Renal cortex interstitium (tissue), 11 donors: ENCODE data around the gene CARMIL1. TPM values are rescaled to one million over a fixed set of nuclear protein-coding genes. Genes with fewer than 3 reads are reported as not detected.

Experiments used
- DNase-seq, 11 donors: peaks; one replicate each; pipeline ENCODE4 v3.0.0-alpha.2; 2013; ENCODE audit warnings: low read depth in 9 of 11, low spot score in 4 of 11; ENCODE audit errors: extremely low read depth in 1 of 11
- polyA plus RNA-seq, 3 donors: library from polyadenylated mRNA; unstranded; fragments of 120-200 nt; gene quantifications; one replicate each; pipeline ENCODE4 v1.2.1, GENCODE V29; 2013; ENCODE audit not compliant: insufficient read length in 3 of 3

CARMIL1 gene
- polyA plus RNA-seq, 3 donors: 87.1 to 120 (median 120) TPM

DNA sequence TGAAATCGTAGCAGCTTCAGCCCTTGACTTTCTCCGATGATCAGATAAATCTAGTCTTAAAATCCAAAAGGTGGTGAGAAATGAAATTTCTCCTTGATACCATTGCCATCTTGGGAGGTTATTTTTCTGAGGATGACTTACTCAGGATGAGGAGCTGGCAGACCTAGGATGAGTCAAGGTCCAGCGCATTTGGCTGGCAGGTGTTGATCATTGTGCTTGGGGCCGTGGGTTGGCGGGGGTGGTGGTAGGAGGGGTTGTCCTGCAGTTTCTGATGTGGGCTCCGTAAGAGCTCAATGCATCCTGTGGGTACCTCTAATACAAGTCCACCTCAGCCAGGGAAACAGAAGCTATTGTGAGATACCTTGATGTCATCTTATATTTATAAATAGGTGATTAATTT is 224.5 kb downstream of the CARMIL1 start:
- DNase-seq: no peak

DNA sequence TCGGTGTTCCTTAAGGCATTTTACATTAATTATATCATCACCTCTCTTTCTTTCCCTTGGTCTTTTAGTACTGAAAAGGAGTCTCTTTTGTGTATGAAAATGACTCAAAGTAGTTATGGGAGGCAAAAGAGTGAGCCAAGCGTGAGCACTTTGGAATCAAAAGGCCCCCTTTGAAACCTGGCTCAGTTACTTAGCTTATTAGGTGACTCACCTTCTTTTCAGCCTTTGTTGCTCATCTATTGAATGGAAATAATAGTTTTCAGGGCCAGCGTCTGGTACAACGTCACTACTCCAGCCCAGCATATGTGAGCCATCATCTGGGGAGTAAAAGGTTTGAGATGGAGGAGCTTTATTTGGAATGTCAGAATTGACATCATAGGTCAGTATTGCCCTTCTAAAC is 225.5 kb downstream of the CARMIL1 start:
- no peak for DNase-seq

DNA sequence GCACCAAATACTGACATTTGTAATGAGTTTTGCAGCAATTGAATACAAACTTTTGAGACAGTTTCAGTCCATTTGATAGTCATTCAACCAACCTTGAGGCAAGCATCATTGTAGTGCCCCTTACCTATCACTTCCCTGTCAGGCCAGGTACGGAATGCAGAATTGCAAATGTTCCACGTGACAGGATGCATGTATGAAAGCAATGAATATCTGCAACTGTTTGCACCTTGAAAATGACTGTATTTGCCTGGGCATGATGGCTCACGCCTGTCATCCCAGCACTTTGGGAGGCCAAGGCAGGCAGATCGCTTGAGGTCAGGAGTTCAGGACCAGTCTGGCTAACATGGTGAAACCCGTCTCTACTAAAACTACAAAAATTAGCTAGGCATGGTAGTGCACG is 226.8 kb downstream of the CARMIL1 start:
- DNase-seq: no peak

GRCh38 chr6:25508051-25508450 is 228.9 kb downstream of the CARMIL1 start:
- no peak for DNase-seq

DNA sequence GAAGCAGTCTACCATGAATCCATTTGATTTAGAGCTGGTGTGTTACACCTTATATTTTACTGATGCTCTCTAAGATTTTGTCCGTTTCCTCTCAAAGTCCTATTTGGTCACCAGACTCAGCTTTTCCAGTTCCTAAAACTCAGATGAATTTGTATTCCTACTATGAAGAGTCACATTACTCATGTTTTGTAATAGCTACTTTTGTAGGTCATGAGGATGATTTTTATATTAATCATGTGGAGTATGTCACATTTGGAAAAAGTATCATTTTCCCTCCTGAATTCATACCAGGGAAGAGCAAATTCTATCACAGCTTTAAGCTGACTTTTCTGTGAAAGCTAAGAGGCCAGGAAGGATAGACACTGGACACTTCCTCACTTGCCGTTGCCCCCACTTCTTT is 232.2 kb downstream of the CARMIL1 start:
- no peak for DNase-seq

GRCh38 chr6:25512560-25512959 is 233.4 kb downstream of the CARMIL1 start:
- DNase-seq: no peak

- no peak for DNase-seq
Observed at GRCh38 chr6:25519856-25520255, 240.7 kb downstream of the CARMIL1 start.

- no peak for DNase-seq
Observed at GRCh38 chr6:25524542-25524941, 245.4 kb downstream of the CARMIL1 start.

DNA sequence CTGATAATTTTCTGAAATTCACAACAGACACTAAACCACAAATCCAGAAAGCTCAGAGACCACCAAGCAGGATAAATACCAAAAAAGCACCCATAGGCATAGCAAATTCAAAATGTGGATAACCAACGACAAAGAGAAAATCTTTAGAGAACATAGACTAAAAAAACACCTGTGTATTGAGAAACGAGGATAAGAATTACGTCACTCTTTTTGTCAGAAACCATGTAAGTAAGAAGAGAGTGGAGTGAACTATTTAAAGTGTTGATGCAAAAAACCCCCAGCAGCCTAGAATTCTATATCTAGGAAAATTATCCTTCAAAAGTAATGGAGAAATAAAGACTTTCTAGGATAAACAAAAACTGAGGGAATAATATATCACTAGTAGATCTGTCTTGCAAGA is 245.9 kb downstream of the CARMIL1 start:
- DNase-seq: no peak

- DNase-seq: no peak
Observed at GRCh38 chr6:25534942-25535631, 255.9 kb downstream of the CARMIL1 start.

- no peak for DNase-seq
Observed at GRCh38 chr6:25535632-25536225, 256.6 kb downstream of the CARMIL1 start.

- DNase-seq: no peak
Observed at GRCh38 chr6:25536781-25537180, 257.6 kb downstream of the CARMIL1 start.

- no peak for DNase-seq
Observed at GRCh38 chr6:25537349-25538018, 258.3 kb downstream of the CARMIL1 start.

DNA sequence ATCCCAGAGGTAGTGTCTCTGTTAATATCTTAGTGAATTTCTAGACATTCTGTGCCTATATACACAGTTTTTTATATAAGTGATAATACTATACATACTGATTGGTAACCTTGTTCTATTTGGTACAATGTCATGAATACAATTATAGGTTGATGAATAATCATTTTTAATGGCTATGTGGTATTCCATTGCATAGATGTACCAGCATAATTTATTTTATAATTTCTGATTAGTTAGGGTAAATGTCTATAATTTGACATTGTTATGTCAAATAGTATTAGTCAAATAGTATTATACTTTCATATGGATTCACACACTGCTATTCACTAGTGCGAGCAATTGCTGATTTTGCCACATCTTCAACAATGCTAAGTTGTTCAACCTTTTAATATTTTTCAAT is 262.1 kb downstream of the CARMIL1 start:
- no peak for DNase-seq

- no peak for DNase-seq
Observed at GRCh38 chr6:25542984-25543910, 264.1 kb downstream of the CARMIL1 start.

DNA sequence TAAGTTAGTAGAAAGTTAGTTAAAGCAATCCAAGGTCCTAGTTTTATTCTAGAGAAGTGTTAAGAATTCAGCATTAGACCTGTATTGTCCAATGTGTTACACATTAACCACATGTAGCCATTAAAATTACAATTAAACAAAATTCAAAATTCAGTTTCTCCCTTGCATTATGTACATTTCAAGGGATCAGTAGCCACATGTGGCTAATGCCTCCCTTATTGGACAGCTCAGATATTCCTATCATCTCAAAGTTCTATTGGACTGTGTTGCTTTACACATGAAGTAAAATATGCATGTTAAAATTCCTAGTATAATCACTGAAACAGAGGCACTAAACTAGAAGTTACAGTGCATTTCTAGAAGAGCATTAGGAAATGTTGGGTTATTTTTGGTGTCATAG is 265.7 kb downstream of the CARMIL1 start:
- no peak for DNase-seq

DNA sequence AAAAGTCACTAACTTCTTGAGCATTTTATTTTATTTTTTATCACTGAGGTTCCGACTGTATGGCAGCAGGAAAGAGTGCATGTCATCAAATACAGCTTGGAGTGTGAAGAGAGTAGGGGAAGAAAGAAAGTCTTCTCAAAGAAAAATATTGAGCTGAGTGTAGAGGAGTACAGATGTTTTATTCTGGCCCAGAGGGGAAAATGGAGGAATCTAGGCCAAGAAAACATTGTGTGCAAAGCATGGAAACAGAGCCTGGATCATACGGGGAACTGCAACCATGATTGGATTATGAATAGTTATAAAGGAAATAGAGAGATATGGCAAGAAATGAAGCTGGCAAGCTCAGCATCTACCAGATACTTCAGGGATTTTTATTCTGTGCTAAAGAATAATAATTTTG is 268.6 kb downstream of the CARMIL1 start:
- no peak for DNase-seq

- no peak for DNase-seq
Observed at GRCh38 chr6:25548451-25548850, 269.3 kb downstream of the CARMIL1 start.

GRCh38 chr6:25550631-25551030 is 271.5 kb downstream of the CARMIL1 start:
- DNase-seq: no peak

DNA sequence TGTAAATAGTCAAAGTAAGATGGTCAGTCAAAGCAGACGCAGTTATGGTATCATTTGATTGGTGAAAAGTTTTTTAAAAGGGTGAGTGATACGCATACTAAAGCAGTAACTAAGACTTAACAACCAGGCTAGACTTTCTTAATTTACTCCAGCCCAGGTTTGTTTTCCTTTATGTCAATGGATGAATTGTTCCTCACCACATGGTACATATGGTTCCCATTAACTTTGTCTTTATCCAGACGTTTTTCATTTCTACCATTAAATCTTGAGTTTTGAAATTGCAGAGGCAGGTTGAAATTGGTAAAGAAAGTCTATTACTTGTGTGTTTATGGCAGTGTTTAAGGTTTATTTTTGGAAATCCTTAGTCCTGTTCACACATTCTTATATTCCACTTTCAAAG is 274.3 kb downstream of the CARMIL1 start:
- DNase-seq: no peak
